ENCODE data around the gene CDH13.

DNA sequence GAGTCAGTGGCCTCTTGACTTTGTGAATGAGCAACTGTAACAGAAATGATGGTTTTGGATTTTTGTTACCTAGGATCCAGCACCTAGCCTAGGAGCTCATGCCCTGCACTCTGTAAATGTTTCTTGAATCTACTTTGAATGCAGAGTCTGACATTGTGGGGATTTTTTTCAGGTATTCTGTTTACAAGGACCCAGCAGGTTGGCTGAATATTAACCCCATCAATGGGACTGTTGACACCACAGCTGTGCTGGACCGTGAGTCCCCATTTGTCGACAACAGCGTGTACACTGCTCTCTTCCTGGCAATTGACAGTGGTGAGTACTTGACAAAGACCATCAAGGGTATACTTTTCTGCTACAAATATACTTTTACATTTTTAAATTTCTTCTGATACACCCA is 1121.2 kb downstream of the CDH13 start:
- TF ChIP-seq ATF2 (tag by site-specific recombination; IDR thresholded peaks at IDR 0.05; ENCODE audit: low read depth), result no peak
- TF ChIP-seq ZBTB7A (tag by site-specific recombination; IDR thresholded peaks at IDR 0.05; ENCODE audit: low read depth), result no peak
- TF ChIP-seq ZNF747 (tag by site-specific recombination; IDR thresholded peaks at IDR 0.05), result no peak
- TF ChIP-seq ZNF549 (tag by site-specific recombination; IDR thresholded peaks at IDR 0.05), result no peak
- TF ChIP-seq KLF10 (tag by site-specific recombination; IDR thresholded peaks at IDR 0.05), result no peak
- no peak for TF ChIP-seq ZNF280C (tag by site-specific recombination; IDR thresholded peaks at IDR 0.05)
- no peak for TF ChIP-seq ZNF529 (tag by site-specific recombination; IDR thresholded peaks at IDR 0.05; ENCODE audit: insufficient replicate concordance)
- TF ChIP-seq BCL11A (tag by site-specific recombination; IDR thresholded peaks at IDR 0.05; ENCODE audit: low read depth), result no peak
- no peak for TF ChIP-seq ZNF274 (IDR thresholded peaks at IDR 0.05; ENCODE audit: low read length)
- TF ChIP-seq ZNF274 (tag by site-specific recombination; IDR thresholded peaks at IDR 0.05; ENCODE audit: borderline replicate concordance), result no peak
- no peak for TF ChIP-seq ZBTB6 (tag by site-specific recombination; IDR thresholded peaks at IDR 0.05)
- TF ChIP-seq ZNF629 (tag by site-specific recombination; IDR thresholded peaks at IDR 0.05), result no peak
- TF ChIP-seq, protein P1, sequence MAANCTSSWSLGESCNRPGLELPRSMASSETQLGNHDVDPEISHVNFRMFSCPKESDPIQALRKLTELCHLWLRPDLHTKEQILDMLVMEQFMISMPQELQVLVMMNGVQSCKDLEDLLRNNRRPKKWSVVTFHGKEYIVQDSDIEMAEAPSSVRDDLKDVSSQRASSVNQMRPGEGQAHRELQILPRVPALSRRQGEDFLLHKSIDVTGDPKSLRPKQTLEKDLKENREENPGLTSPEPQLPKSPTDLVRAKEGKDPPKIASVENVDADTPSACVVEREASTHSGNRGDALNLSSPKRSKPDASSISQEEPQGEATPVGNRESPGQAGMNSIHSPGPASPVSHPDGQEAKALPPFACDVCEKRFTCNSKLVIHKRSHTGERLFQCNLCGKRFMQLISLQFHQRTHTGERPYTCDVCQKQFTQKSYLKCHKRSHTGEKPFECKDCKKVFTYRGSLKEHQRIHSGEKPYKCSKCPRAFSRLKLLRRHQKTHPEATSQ (tag by site-specific recombination; IDR thresholded peaks at IDR 0.05), result no peak

All from HEK293 (cell line).